T-helper 1 cell treated with Interleukin-12 subunit alpha and Interleukin-12 subunit beta and Interleukin-4 antibody, amounts not matched to agents 30 μg/mL and 1 μg/mL, for 36 hours (primary cell): ENCODE data around the gene IMPA2.
"Not testable (repeated sequence)": the region's sequence is repeated elsewhere in the genome, so short reads cannot be mapped to it uniquely, and the experiment has no call there.

Experiments
- H3K27ac Mint-ChIP-seq: one replicate; pipeline ENCODE4 v1.8.0; 2021; ENCODE audit warnings: mild to moderate bottlenecking, mixed read lengths
- H3K27me3 Mint-ChIP-seq: one replicate; pipeline ENCODE4 v1.8.0; 2021; ENCODE audit warnings: low read depth, mixed read lengths
- H3K36me3 Mint-ChIP-seq: one replicate; pipeline ENCODE4 v1.8.0; 2021; ENCODE audit warnings: low read depth, mixed read lengths
- H3K4me1 Mint-ChIP-seq: one replicate; pipeline ENCODE4 v1.8.0; 2021; ENCODE audit warnings: low read depth, mixed read lengths
- H3K4me3 Mint-ChIP-seq: one replicate; pipeline ENCODE4 v1.8.0; 2021; ENCODE audit warnings: mild to moderate bottlenecking, moderate library complexity, mixed read lengths
- H3K9me3 Mint-ChIP-seq: one replicate; pipeline ENCODE4 v1.8.0; 2021; ENCODE audit warnings: mixed read lengths

Gene IMPA2

DNA sequence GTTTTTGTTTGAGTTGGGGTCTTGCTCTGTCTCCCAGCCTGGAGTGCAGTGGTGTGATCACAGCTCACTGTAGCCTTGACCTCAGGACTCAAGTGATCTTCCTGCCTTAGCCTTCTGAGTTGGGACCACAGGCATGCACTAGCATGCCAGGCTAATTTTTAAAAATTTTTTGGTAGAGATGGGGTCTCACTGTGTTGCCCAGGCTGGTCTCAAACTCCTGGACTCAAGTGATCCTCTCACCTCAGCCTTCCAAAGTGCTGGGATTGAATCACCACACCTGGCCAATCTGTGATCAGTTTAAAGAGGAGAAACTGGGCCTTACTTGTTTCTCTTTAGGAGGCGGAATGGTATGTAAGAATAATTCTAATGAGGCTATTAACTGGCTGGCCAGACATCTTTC, 49.9 kb downstream of the IMPA2 start:
- Mint-ChIP-seq H3K4me3 (no peak overlapping the region), H3K4me1 (no peaks in the 10 kb centered on the region), H3K9me3 (no peaks in the 10 kb centered on the region), H3K36me3 (no peaks in the 10 kb centered on the region), H3K27me3 (no peaks in the 10 kb centered on the region), H3K27ac (no peak overlapping the region)

DNA sequence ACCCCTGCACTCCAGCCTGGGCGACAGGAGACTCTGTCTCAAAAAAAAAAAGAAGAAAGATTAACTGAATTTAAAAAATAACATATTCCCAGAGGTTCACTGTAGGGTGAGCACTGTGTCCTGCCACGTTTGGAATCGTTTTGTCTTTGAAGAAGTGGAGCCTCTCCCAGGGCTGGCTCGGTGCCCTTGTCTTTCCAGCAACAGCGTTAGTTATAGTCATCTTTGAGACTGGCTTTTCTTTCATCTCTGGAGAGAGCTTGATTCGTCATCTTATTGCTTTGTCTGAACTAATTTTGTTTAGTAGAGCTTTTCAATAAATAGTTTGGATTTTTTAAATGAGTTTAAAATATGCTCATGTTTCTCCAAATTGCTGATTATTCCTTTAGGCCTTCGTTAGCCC, 50.5 kb downstream of the IMPA2 start:
- Mint-ChIP-seq H3K9me3 (no peaks in the 10 kb centered on the region), H3K4me3 (no peak overlapping the region), H3K36me3 (no peaks in the 10 kb centered on the region), H3K4me1 (no peaks in the 10 kb centered on the region), H3K27ac (no peak overlapping the region), H3K27me3 (no peaks in the 10 kb centered on the region)

DNA sequence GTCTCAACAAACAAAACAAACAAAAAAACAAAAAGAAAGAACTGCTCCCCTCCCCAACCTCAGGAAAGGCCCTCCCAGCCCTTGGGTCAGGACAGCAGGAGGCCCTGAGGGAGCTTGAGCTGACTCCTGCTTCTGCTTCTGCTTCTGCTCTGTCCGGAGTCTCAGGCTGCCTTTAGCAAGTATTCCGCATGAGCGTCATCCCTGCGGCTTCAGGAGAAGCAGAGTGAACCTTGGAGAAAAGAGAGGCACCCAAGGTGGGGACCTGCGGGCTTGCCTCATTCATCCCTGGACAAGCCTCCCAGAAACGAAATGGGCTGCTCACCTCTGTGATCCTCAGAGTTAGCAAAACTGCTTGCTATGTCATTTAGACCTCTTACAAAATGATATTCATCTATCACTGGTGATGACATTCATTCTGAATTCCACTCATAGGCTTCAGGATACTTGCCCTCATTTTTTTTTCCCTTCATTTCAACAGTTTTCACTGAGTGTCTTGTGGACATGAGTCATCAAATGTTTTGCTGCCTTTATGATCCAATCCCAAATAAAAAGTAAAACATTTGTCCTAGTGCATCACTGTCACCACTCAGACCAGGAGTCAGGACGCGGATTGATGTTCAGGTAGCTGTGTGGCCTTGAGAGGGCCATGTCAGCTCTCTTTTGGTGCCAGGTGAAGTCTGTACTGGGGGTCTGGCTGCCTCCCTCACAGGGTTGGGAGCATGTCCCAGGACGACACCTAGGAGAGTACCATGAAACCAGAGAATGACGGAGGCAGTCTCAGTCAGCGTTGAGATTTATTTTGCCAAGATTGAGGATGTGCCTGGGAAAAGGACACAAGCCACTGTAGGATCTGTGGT, 51.7 kb downstream of the IMPA2 start:
- H3K27ac Mint-ChIP-seq, result no peak overlapping the region
- no peaks in the 10 kb centered on the region for H3K9me3 Mint-ChIP-seq
- H3K4me3 Mint-ChIP-seq, result no peak overlapping the region
- H3K36me3 Mint-ChIP-seq, result no peaks in the 10 kb centered on the region
- peaks cover 3% of the 10 kb centered on the region for H3K27me3 Mint-ChIP-seq
- H3K4me1 Mint-ChIP-seq, result no peaks in the 10 kb centered on the region

DNA sequence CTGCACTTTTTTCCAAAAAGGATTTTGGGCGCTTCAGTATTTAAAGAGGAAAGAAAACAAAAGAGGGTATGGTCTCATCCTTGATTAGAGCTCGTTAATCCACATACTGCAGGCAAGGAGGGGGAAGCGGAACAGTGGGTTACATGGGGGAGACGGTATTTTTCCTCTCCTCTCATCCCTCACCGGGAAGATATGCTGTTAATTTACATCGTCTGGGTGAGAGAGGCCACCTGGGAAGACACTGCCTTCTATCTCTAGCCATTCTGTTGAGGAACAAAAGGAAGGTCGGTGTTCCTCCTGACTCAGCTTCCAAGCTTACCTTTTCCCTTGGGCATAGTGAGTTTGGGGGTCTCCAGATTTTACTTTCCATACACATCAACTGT, 52.3 kb downstream of the IMPA2 start:
- Mint-ChIP-seq H3K9me3 (no peaks in the 10 kb centered on the region), H3K36me3 (no peaks in the 10 kb centered on the region), H3K4me3 (no peak overlapping the region), H3K27me3 (peaks cover 5% of the 10 kb centered on the region), H3K4me1 (no peaks in the 10 kb centered on the region), H3K27ac (no peak overlapping the region)

DNA sequence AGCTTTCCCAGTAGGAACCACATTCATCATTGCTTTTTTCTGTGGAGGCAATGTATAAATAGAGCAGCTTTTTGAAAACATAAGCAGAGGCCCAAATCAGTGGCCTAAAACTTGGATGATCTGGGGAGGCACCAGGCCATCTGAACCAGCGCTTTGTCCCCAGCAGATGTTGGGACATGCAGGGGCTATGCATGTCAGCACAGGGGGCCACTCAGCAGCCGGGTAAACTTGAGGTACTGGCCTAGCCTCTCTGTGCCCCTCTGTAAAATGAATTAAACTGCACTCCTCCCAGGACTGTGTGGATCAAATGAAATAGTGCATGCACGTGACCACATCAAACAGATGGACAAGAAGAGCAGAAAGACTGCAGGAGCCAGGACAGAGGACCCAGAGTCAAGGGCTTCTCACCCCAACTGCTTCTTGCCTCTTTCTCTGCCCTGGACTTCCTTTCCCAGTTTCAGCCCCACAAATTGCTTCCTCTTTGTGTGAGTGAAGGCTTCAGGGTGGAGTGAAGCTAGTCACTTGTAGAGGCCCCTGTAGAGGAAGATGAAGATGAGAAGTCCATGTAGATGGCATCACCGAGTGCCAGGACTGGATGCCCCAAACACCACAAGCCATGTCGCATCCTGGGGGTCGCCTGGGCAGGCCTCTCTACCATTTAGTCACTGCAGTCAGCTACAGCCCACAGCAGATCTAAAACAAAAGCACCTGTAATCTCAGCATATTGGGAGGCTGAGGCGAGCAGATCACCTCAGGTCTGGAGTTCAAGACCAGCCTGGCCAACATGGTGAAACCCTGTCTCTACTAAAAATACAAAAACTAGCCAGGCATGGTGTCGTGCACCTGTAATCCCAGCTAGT, 53.2 kb downstream of the IMPA2 start:
- Mint-ChIP-seq H3K27me3 (peaks cover 5% of the 10 kb centered on the region), H3K36me3 (no peaks in the 10 kb centered on the region), H3K4me3 (no peak overlapping the region), H3K4me1 (peaks cover 2% of the 10 kb centered on the region), H3K9me3 (no peaks in the 10 kb centered on the region), H3K27ac (no peak overlapping the region)

DNA sequence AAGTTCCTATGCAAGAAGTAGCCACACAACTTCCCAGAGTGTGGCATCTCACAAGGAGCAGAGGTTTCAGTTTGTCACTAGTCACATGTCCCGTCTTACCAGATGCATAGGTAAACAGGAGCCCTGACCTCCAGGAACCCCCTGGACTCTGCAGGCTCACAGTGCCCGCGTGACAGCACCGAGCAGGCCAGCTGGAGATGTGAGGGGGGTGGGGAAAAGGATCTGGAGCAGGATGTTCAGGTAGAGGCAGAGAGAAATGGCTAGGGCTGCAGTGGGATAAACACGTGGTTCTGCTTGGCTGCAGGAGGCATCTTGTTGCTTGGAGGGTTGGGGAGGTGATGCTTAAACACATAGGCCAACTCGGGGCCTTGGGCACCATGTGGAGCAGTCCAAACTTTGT, 54.2 kb downstream of the IMPA2 start:
- H3K27ac Mint-ChIP-seq, result no peak overlapping the region
- no peaks in the 10 kb centered on the region for H3K9me3 Mint-ChIP-seq
- H3K36me3 Mint-ChIP-seq, result no peaks in the 10 kb centered on the region
- H3K4me3 Mint-ChIP-seq, result no peak overlapping the region
- H3K27me3 Mint-ChIP-seq, result peaks cover 5% of the 10 kb centered on the region
- peaks cover 3% of the 10 kb centered on the region for H3K4me1 Mint-ChIP-seq

DNA sequence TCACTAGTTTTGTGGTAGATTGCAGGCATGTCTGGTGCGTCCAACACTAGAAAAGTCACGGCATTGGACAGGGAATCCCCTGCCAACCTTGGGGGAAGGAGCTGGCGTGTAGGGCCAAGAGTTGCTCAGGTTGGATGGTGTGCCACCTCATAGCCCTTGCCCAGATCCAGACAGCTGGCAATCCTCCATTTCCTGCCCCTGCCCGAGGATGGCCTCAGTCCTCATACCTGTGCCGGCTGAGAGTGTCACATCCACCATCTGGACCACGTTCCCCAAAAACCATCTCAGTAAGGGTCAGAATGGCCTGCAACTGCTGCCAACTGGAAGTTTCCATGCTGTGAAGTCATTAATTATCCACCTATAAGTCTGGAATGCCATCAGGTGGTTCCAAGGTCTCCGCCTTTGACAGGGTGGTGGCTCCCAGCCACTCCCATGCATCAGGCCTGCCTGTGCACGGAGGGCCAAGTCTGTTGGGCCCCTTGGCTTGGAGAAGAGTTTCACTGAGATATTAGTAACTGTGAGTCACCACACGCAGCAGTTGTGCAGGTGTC, 55.0 kb downstream of the IMPA2 start:
- H3K4me1 Mint-ChIP-seq, result peaks cover 5% of the 10 kb centered on the region
- no peaks in the 10 kb centered on the region for H3K9me3 Mint-ChIP-seq
- no peak overlapping the region for H3K4me3 Mint-ChIP-seq
- H3K36me3 Mint-ChIP-seq, result no peaks in the 10 kb centered on the region
- no peak overlapping the region for H3K27ac Mint-ChIP-seq
- peaks cover 5% of the 10 kb centered on the region for H3K27me3 Mint-ChIP-seq

DNA sequence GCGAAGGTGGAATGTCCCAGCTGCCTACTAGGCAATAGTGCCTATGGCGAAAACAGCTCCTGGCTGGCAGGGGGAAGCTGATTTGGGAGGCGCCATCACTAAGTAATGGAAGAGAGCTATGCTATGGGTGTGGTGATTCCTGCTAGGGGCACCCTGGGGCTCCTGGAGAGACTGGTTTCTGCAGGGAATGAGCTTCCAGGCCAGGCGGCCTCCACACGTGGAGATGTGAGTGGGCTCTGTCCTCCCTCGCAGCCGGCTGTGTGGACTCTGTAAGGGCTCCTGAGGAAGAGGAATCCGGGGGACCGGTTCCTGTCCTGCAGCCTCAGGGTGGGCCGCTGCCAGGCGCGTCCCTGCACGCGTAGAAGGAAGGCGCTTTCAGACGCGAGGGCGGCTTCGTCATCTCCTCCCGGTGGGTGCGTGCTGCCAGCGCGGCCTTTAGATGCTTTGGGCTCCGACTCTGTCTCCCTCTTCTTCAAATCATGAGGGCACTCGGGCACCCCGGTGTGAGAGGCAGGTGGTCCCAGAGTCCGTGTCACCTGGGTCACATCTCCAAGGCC, 56.9 kb downstream of the IMPA2 start:
- Mint-ChIP-seq H3K4me3 (peak overlapping the region; percentile 47), H3K4me1 (peaks cover 12% of the 10 kb centered on the region), H3K27me3 (peaks cover 5% of the 10 kb centered on the region), H3K27ac (no peak overlapping the region), H3K9me3 (no peaks in the 10 kb centered on the region), H3K36me3 (no peaks in the 10 kb centered on the region)

DNA sequence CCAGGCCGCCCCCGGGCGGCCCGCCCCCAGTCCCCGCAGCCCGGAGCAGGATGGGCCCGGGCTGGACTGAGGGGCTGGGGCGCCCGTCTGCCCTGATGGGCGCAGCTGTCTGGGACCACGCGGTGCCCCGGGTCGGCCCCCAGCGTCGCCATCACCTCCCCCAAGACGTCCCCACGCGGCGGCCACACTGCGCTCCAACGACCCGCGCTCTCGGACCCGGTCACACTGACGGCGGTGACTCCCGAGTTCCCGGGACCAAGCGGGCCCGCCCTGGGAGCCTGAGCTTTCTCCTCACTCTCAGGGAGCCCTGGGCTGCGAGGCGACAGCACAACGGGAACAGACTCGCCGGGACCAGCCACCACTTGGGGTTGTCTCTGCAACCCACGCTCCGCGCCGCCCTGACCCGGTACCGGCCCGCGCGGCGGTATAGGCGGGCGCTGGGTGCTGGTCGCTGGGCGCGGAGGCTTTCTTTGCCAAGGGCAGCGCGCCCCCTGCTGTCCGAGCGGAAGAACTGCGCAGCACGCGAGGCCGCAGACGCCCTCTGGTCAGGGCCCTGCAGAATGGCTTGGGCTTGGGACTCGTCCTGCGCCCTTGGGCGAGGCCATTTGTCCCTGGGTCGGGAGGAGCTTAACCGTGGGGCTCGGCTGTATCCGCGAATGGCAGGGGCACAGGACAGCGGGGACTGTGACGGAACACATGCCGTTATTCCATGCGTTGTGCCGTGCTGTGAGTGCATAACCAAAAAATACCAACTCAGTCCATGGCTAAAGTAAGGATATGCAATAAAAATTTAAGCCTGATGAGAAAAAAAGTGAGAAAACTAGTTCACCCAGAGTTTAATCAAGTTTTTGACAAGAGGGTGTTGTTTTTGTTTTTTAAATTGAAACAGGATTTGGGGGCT, 57.6 kb downstream of the IMPA2 start:
- no peaks in the 10 kb centered on the region for H3K36me3 Mint-ChIP-seq
- no peaks in the 10 kb centered on the region for H3K9me3 Mint-ChIP-seq

DNA sequence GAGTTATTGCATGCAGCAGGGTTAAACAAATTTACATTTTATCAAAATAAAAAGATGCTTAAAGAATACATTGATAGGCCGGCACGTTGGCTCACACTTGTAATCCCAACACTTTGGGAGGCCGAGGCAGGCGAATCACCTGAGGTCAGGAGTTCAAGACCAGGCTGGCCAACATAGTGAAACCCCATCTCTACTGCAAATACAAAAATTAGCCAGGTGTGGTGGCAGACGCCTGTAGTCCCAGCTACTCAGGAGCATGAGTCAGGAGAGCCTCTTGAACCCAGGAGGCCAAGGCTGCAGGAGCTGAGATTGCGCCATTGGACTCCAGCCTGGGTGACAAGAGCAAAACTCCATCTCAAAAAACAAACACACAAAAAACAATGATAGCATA, 58.2 kb downstream of the IMPA2 start:
- not testable (repeated sequence) for H3K27me3 Mint-ChIP-seq, H3K27ac Mint-ChIP-seq, H3K4me3 Mint-ChIP-seq, H3K36me3 Mint-ChIP-seq, H3K9me3 Mint-ChIP-seq
- peaks cover 12% of the 10 kb centered on the region for H3K4me1 Mint-ChIP-seq

More for the DNA sequence above, 57.6 kb downstream of the IMPA2 start:
- no peak overlapping the region for H3K27ac Mint-ChIP-seq
- H3K4me1 Mint-ChIP-seq, result peaks cover 12% of the 10 kb centered on the region
- peak overlapping the region; percentile 72 for H3K4me3 Mint-ChIP-seq
- H3K27me3 Mint-ChIP-seq, result peaks cover 5% of the 10 kb centered on the region

DNA sequence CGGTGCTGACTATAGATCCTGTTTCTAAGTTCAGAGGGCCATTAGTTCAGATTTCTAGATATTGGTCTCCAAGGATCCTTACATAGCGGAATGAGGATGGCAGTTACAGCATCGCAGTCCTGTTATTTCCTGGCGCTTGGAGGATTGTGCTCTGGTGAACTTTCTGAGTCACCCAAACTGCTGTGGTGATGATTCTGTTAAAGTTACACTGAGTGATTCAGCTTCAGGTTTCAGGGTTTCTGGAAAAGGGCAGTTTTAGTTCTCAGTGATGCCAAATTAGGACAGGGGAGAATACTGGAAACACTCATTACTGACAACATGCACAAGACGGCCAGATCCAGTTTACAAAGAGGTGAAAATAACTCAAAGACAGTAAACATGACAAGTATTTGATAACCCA, 60.3 kb downstream of the IMPA2 start:
- H3K27me3 Mint-ChIP-seq, result peaks cover 5% of the 10 kb centered on the region
- no peaks in the 10 kb centered on the region for H3K36me3 Mint-ChIP-seq
- no peak overlapping the region for H3K4me3 Mint-ChIP-seq
- no peaks in the 10 kb centered on the region for H3K9me3 Mint-ChIP-seq
- peaks cover 12% of the 10 kb centered on the region for H3K4me1 Mint-ChIP-seq
- peak overlapping the region; percentile 34 for H3K27ac Mint-ChIP-seq

DNA sequence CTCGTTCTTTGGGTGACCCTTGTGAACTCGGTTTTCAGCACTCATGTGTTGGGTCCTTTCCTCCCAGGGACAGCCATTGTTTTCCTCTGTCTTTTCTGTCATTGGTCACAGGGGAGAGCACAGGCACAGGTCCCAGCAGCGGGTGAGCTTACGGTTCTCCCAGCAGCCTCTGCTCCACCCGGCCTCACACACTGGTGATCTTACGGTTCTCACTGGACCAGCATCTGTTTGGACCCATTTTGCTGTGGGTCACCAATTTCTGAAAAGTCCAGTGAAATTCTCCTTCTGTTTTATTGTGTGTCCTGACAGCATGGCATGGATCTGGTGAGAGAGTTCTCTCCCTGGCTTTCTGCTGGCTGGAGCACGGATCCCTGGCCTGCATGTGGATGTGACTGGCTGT, 62.5 kb downstream of the IMPA2 start:
- H3K4me1 Mint-ChIP-seq, result peaks cover 15% of the 10 kb centered on the region
- H3K27me3 Mint-ChIP-seq, result no peaks in the 10 kb centered on the region
- no peak overlapping the region for H3K4me3 Mint-ChIP-seq
- no peak overlapping the region for H3K27ac Mint-ChIP-seq
- H3K9me3 Mint-ChIP-seq, result no peaks in the 10 kb centered on the region
- H3K36me3 Mint-ChIP-seq, result no peaks in the 10 kb centered on the region

DNA sequence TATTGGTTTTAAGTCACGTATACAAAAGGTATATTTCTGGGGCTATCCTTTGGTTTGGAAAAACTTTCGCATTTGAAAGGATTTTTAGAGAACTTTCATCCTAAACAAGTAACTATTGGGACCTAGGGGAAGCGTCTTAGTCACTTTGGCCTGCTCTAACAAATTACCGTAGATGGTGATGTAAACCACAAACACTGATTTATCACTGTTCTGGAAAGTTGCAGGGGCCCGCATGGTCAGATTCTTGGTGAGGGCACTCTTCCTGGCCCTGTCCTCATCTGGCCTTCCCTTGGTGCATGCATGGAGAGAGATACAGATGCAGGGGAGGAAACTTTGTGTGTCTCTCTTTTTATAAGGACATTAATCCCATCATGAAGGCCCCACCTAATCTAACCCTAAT, 63.3 kb downstream of the IMPA2 start:
- Mint-ChIP-seq H3K27me3 (no peaks in the 10 kb centered on the region), H3K36me3 (no peaks in the 10 kb centered on the region), H3K27ac (no peak overlapping the region), H3K4me3 (no peak overlapping the region), H3K4me1 (peaks cover 14% of the 10 kb centered on the region), H3K9me3 (no peaks in the 10 kb centered on the region)
